Duodenal mucosa (tissue), 2 donors: ENCODE measurements around the gene SPSB1.

Experiments
- H3K27ac ChIP-seq: one replicate; pipeline ENCODE4 v1.7.0; 2013; ENCODE audit warnings: low read depth, low read length
- H3K27me3 ChIP-seq, 2 donors: one replicate each; pipeline ENCODE4 v1.7.0; 2013; ENCODE audit warnings: low read length in 2 of 2, control low read depth in 1 of 2; ENCODE audit not compliant: insufficient read depth in 2 of 2, control insufficient read depth in 1 of 2
- H3K36me3 ChIP-seq, 2 donors: one replicate each; pipeline ENCODE4 v1.7.0; 2013; ENCODE audit warnings: low read length in 2 of 2, control low read depth in 1 of 2; ENCODE audit not compliant: insufficient read depth in 2 of 2, control insufficient read depth in 1 of 2
- H3K4me1 ChIP-seq, 2 donors: one replicate each; pipeline ENCODE4 v1.7.0; 2013; ENCODE audit warnings: low read length in 2 of 2, control low read depth in 1 of 2; ENCODE audit not compliant: insufficient read depth in 2 of 2, control insufficient read depth in 1 of 2
- H3K4me3 ChIP-seq, 2 donors: one replicate each; pipeline ENCODE4 v1.7.0; 2013; ENCODE audit warnings: low read length in 2 of 2, low read depth in 1 of 2
- H3K9ac ChIP-seq, 2 donors: one replicate each; pipeline ENCODE4 v1.7.0; 2013; ENCODE audit warnings: low read length in 2 of 2, low read depth in 1 of 2
- H3K9me3 ChIP-seq, 2 donors: one replicate each; pipeline ENCODE4 v1.7.0; 2013; ENCODE audit warnings: low read length in 2 of 2, control low read depth in 1 of 2; ENCODE audit not compliant: control insufficient read depth in 1 of 2

The SPSB1 gene

GRCh38 chr1:9292361-9293240, at the start of gene SPSB1:
Gene SPSB1 (plus strand): TSS chr1:9292894. CDS start chr1:9355892, 62,998 bp downstream.
- H3K27me3 ChIP-seq: no peaks in the 10 kb centered on the region
- H3K36me3 ChIP-seq: no peaks in the 10 kb centered on the region
- peak within 1 kb of the TSS; percentile 81 to 90 for H3K9ac ChIP-seq
- H3K9me3 ChIP-seq: peaks cover 8 to 10% of the 10 kb centered on the region in 2 donors
- peak within 1 kb of the TSS; percentile 86 to 97 for H3K4me3 ChIP-seq
- H3K27ac ChIP-seq: peak within 1 kb of the TSS; percentile 76
- peaks cover 32 to 48% of the 10 kb centered on the region in 2 donors for H3K4me1 ChIP-seq

GRCh38 chr1:9243066-9243739, 49.5 kb upstream of the SPSB1 start:
- H3K4me1 ChIP-seq: peaks cover 66 to 68% of the 10 kb centered on the region in 2 donors
- no peaks in the 10 kb centered on the region for H3K9me3 ChIP-seq
- no peaks in the 10 kb centered on the region for H3K27me3 ChIP-seq
- peak overlapping the region in 1 of 2 donors; percentile 1 for H3K4me3 ChIP-seq
- H3K9ac ChIP-seq: peak overlapping the region in 1 of 2 donors; percentile 4
- peaks cover 3 to 13% of the 10 kb centered on the region in 2 donors for H3K36me3 ChIP-seq
- H3K27ac ChIP-seq: no peak overlapping the region

GRCh38 chr1:9244501-9245229, 48.0 kb upstream of the SPSB1 start:
- H3K4me1 ChIP-seq: peaks cover 64 to 65% of the 10 kb centered on the region in 2 donors
- H3K27ac ChIP-seq: no peak overlapping the region

GRCh38 chr1:9245230-9245619, 47.5 kb upstream of the SPSB1 start:
- Histone ChIP-seq H3K4me3 (peak overlapping the region in 1 of 2 donors; percentile 13), H3K27me3 (no peaks in the 10 kb centered on the region), H3K9me3 (no peaks in the 10 kb centered on the region), H3K4me1 (peaks cover 63% of the 10 kb centered on the region in 2 donors), H3K27ac (no peak overlapping the region), H3K9ac (no peak overlapping the region), H3K36me3 (peaks cover 3 to 13% of the 10 kb centered on the region in 2 donors)

More at GRCh38 chr1:9244501-9245229, 48.0 kb upstream of the SPSB1 start:
- Histone ChIP-seq H3K9me3 (no peaks in the 10 kb centered on the region), H3K9ac (no peak overlapping the region), H3K4me3 (peak overlapping the region in 1 of 2 donors; percentile 13), H3K27me3 (no peaks in the 10 kb centered on the region), H3K36me3 (peaks cover 3 to 13% of the 10 kb centered on the region in 2 donors)

- Histone ChIP-seq H3K9ac (no peak overlapping the region), H3K36me3 (peaks cover 3 to 13% of the 10 kb centered on the region in 2 donors), H3K27me3 (no peaks in the 10 kb centered on the region), H3K27ac (no peak overlapping the region), H3K4me3 (no peak overlapping the region), H3K4me1 (peaks cover 62 to 63% of the 10 kb centered on the region in 2 donors), H3K9me3 (no peaks in the 10 kb centered on the region)
Measured at GRCh38 chr1:9245661-9246060, 47.0 kb upstream of the SPSB1 start.

GRCh38 chr1:9246215-9246614, 46.5 kb upstream of the SPSB1 start:
- peaks cover 63 to 64% of the 10 kb centered on the region in 2 donors for H3K4me1 ChIP-seq
- no peaks in the 10 kb centered on the region for H3K27me3 ChIP-seq
- no peak overlapping the region for H3K9ac ChIP-seq
- H3K9me3 ChIP-seq: no peaks in the 10 kb centered on the region
- no peak overlapping the region for H3K4me3 ChIP-seq
- H3K36me3 ChIP-seq: peaks cover 3 to 13% of the 10 kb centered on the region in 2 donors
- H3K27ac ChIP-seq: no peak overlapping the region

GRCh38 chr1:9246841-9247785, 45.6 kb upstream of the SPSB1 start:
- Histone ChIP-seq H3K9ac (no peak overlapping the region), H3K9me3 (no peaks in the 10 kb centered on the region), H3K4me3 (no peak overlapping the region), H3K27ac (no peak overlapping the region), H3K4me1 (peaks cover 58 to 62% of the 10 kb centered on the region in 2 donors), H3K27me3 (no peaks in the 10 kb centered on the region), H3K36me3 (peaks cover 3 to 13% of the 10 kb centered on the region in 2 donors)

GRCh38 chr1:9247894-9248293, 44.8 kb upstream of the SPSB1 start:
- no peak overlapping the region for H3K9ac ChIP-seq
- no peak overlapping the region for H3K27ac ChIP-seq
- peaks cover 54 to 60% of the 10 kb centered on the region in 2 donors for H3K4me1 ChIP-seq
- H3K27me3 ChIP-seq: no peaks in the 10 kb centered on the region
- H3K9me3 ChIP-seq: no peaks in the 10 kb centered on the region
- no peak overlapping the region for H3K4me3 ChIP-seq
- H3K36me3 ChIP-seq: peaks cover 3 to 13% of the 10 kb centered on the region in 2 donors
